ENCODE measurements around the gene TMEM19. TPM values are rescaled to one million over a fixed set of nuclear protein-coding genes. Genes with fewer than 3 reads are reported as not detected.
A peak's percentile ranks its signal among the peaks of the same experiment; 100 is the strongest.

TMEM19 gene
- total and polyA plus RNA-seq, 2 of the 8 experiments (the other 6 are each of a cell fraction or from before 2014, with no cell fraction given): 12.6 to 19.1 TPM

GRCh38 chr12:71641390-71641789 lies 44.5 kb upstream of the TMEM19 start:
- no peak overlapping the region for H4K91ac ChIP-seq (replicated peaks; ENCODE audit: insufficient read length, low read length)

More at GRCh38 chr12:71641390-71641789, 44.5 kb upstream of the TMEM19 start:
- no peak overlapping the region for H2BK120ac ChIP-seq (replicated peaks; ENCODE audit: low read depth, low read length)
- H2BK5ac ChIP-seq (ENCODE audit: low read depth, low read length): no peak overlapping the region
- no peaks in the 10 kb centered on the region for H3K79me2 ChIP-seq (ENCODE audit: control insufficient read depth in 1 of 2, insufficient read depth in 2 of 2, low read length in 2 of 2)
- DNase-seq (ENCODE audit: low read depth in 1 of 2, low spot score in 2 of 2) (no peak), FAIRE-seq (no peak)
- no peak overlapping the region for H3K18ac ChIP-seq (ENCODE audit: extremely low read depth, low read length)
- peaks cover 9 to 53% (median 36%) of the 10 kb centered on the region in 4 experiments for H3K36me3 ChIP-seq (ENCODE audit: control insufficient read depth in 2 of 4, insufficient read depth in 4 of 4, low read length in 3 of 4)
- H3K4me3 ChIP-seq (ENCODE audit: extremely low read depth in 1 of 4, insufficient read depth in 2 of 4, low read depth in 3 of 4, low read length in 4 of 4): no peak overlapping the region
- H3K9me3 ChIP-seq (ENCODE audit: insufficient read depth in 2 of 2, low read depth in 1 of 2, low read length in 1 of 2): no peaks in the 10 kb centered on the region
- H3K23ac ChIP-seq (ENCODE audit: insufficient read length): no peak overlapping the region
- POLR2A ChIA-PET (ENCODE audit: partially characterized antibody): no interaction called here
- H3K23me2 ChIP-seq (ENCODE audit: low read depth, low read length): no peaks in the 10 kb centered on the region
- no peak overlapping the region for H2BK15ac ChIP-seq (ENCODE audit: low read length)
- peaks cover 0 to 3% of the 10 kb centered on the region in 2 experiments for H4K20me1 ChIP-seq (replicated peaks in 1 of 2; ENCODE audit: control insufficient read depth in 1 of 2, insufficient read depth in 2 of 2, low read length in 2 of 2)
- no peaks in the 10 kb centered on the region for H3K79me1 ChIP-seq (ENCODE audit: low read depth, low read length)
- no peak overlapping the region for H3K14ac ChIP-seq (ENCODE audit: insufficient read length)
- H3K9ac ChIP-seq (replicated peaks in 1 of 4; ENCODE audit: extremely low read depth in 1 of 4, low read depth in 3 of 4, low read length in 3 of 4): peak overlapping the region in 1 of 4 experiments; percentile 34; a peak in 1 of 7 replicates
- H4K5ac ChIP-seq (ENCODE audit: insufficient read length, low read depth, low read length): no peak overlapping the region
- H3K27me3 ChIP-seq (replicated peaks in 1 of 4; ENCODE audit: control insufficient read depth in 3 of 4, extremely low read depth in 1 of 4, insufficient read depth in 3 of 4, low read length in 3 of 4): no peaks in the 10 kb centered on the region
- no peak overlapping the region for H2BK12ac ChIP-seq (ENCODE audit: low read depth, low read length)
- no peak overlapping the region for H3K4me2 ChIP-seq (ENCODE audit: insufficient read depth in 1 of 2, low read depth in 2 of 2, low read length in 2 of 2)
- CTCF ChIA-PET (ENCODE audit: partially characterized antibody): interaction anchor here (1.2 to 2.3 kb wide), 2 partner anchors 17 to 105 kb away, joined by 3 to 11 read pairs; no protein-coding TSS in a partner anchor
- WGBS, 2 experiments (ENCODE audit: extremely low coverage in 1 of 2, insufficient coverage in 1 of 2, insufficient read length in 1 of 2, insufficient replicate concordance in 2 of 2, low coverage in 1 of 2, low lambda C conversion rate in 2 of 2, missing lambda C conversion rate in 1 of 2): 92% methylated on average over 2 of the region's 2 CpGs; no CpG with 5 or more reads in 1 of the 2 experiments
- no peak overlapping the region for H3K56ac ChIP-seq (replicated peaks; ENCODE audit: insufficient read length, low read depth, low read length)
- no peak overlapping the region for H3K4ac ChIP-seq (replicated peaks; ENCODE audit: insufficient read length, low read depth, low read length)
- H3K4me1 ChIP-seq (replicated peaks in 1 of 4; ENCODE audit: control insufficient read depth in 3 of 4, insufficient read depth in 4 of 4, low read length in 3 of 4): no peaks in the 10 kb centered on the region
- TF ChIP-seq SIX5 (IDR thresholded peaks at IDR 0.05; ENCODE audit: low read depth, low read length): no peak
- no peak for TF ChIP-seq GTF2F1 (IDR thresholded peaks at IDR 0.05; ENCODE audit: borderline replicate concordance, low read depth, low read length)
- no peak for TF ChIP-seq RNF2 (IDR thresholded peaks at IDR 0.05; ENCODE audit: borderline replicate concordance, low read depth, low read length, missing control alignments, poor library complexity, severe bottlenecking)
- no peak overlapping the region for H3K27ac ChIP-seq (ENCODE audit: low read depth, low read length)
- no peak overlapping the region for H2AK5ac ChIP-seq (ENCODE audit: low read depth, low read length)
- no peak overlapping the region for H2BK20ac ChIP-seq (ENCODE audit: low read length)
- no peak overlapping the region for H4K8ac ChIP-seq (ENCODE audit: extremely low read depth, insufficient read depth, low read length)
- no peak overlapping the region for H2AFZ ChIP-seq (ENCODE audit: low read length)

Measured in H1 (cell line).